ENCODE results near the gene AIPL1. TPM values are rescaled to one million over a fixed set of nuclear protein-coding genes. Genes with fewer than 3 reads are reported as not detected.

Gene AIPL1
- total and polyA plus RNA-seq, 10 of the 15 experiments (the other 5 are each of a cell fraction or from before 2014, with no cell fraction given), result not detected

- TF ChIP-seq HCFC1 (IDR thresholded peaks at IDR 0.05; ENCODE audit: low read length), result no peak
- TF ChIP-seq FOXK2 (IDR thresholded peaks at IDR 0.05), result no peak
- TF ChIP-seq CBX5 (IDR thresholded peaks at IDR 0.05; ENCODE audit: low read depth), result no peak
- TF ChIP-seq DPF2 (IDR thresholded peaks at IDR 0.05), result no peak
- TF ChIP-seq NKRF (conservative IDR thresholded peaks at IDR 0.05), result no peak
- TF ChIP-seq, protein P1, sequence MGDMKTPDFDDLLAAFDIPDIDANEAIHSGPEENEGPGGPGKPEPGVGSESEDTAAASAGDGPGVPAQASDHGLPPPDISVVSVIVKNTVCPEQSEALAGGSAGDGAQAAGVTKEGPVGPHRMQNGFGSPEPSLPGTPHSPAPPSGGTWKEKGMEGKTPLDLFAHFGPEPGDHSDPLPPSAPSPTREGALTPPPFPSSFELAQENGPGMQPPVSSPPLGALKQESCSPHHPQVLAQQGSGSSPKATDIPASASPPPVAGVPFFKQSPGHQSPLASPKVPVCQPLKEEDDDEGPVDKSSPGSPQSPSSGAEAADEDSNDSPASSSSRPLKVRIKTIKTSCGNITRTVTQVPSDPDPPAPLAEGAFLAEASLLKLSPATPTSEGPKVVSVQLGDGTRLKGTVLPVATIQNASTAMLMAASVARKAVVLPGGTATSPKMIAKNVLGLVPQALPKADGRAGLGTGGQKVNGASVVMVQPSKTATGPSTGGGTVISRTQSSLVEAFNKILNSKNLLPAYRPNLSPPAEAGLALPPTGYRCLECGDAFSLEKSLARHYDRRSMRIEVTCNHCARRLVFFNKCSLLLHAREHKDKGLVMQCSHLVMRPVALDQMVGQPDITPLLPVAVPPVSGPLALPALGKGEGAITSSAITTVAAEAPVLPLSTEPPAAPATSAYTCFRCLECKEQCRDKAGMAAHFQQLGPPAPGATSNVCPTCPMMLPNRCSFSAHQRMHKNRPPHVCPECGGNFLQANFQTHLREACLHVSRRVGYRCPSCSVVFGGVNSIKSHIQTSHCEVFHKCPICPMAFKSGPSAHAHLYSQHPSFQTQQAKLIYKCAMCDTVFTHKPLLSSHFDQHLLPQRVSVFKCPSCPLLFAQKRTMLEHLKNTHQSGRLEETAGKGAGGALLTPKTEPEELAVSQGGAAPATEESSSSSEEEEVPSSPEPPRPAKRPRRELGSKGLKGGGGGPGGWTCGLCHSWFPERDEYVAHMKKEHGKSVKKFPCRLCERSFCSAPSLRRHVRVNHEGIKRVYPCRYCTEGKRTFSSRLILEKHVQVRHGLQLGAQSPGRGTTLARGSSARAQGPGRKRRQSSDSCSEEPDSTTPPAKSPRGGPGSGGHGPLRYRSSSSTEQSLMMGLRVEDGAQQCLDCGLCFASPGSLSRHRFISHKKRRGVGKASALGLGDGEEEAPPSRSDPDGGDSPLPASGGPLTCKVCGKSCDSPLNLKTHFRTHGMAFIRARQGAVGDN (IDR thresholded peaks at IDR 0.05), result no peak
- no peak for TF ChIP-seq ZBTB11 (CRISPR knock-in tag; IDR thresholded peaks at IDR 0.05)
- TF ChIP-seq POU2F2 (IDR thresholded peaks at IDR 0.05; ENCODE audit: borderline replicate concordance, low read depth, low read length), result no peak
Observed at GRCh38 chr17:6376931-6377361, 58.0 kb downstream of the AIPL1 start (continued).
